Measurements from ENCODE around the gene MYH13.

Gene MYH13

GRCh38 chr17:10372906-10373305 lies at the start of gene MYH13:
TSS of gene MYH13 (minus strand) at chr17:10373006. CDS start at chr17:10364530, 8,476 bp downstream.
- no peak for DNase-seq (ENCODE audit: low spot score)

- DNase-seq (ENCODE audit: low spot score), result no peak
Measured at GRCh38 chr17:10421900-10422542, 49.2 kb upstream of the MYH13 start, which contains the start of gene MYH8. TSS of gene MYH8 (minus strand) at chr17:10421950. CDS start at chr17:10420227, 1,723 bp downstream.

- DNase-seq (ENCODE audit: low spot score), result no peak
Measured at GRCh38 chr17:10421211-10421610, 48.4 kb upstream of the MYH13 start.

GRCh38 chr17:10420811-10421210 lies 48.0 kb upstream of the MYH13 start:
- no peak for DNase-seq (ENCODE audit: low spot score)

GRCh38 chr17:10417431-10417830 lies 44.6 kb upstream of the MYH13 start:
- DNase-seq (ENCODE audit: low spot score), result no peak

GRCh38 chr17:10415161-10415560 lies 42.4 kb upstream of the MYH13 start:
- no peak for DNase-seq (ENCODE audit: low spot score)

GRCh38 chr17:10403589-10403988 lies 30.8 kb upstream of the MYH13 start:
- DNase-seq (ENCODE audit: low spot score), result no peak

GRCh38 chr17:10398352-10398751 lies 25.5 kb upstream of the MYH13 start:
- DNase-seq (ENCODE audit: low spot score), result no peak

GRCh38 chr17:10396524-10397163 lies 23.8 kb upstream of the MYH13 start:
- no peak for DNase-seq (ENCODE audit: low spot score)

- DNase-seq (ENCODE audit: low spot score), result no peak
Measured at GRCh38 chr17:10394201-10394887, 21.5 kb upstream of the MYH13 start.

GRCh38 chr17:10392880-10393279 lies 20.1 kb upstream of the MYH13 start:
- DNase-seq (ENCODE audit: low spot score), result no peak

- DNase-seq (ENCODE audit: low spot score), result no peak
Measured at GRCh38 chr17:10385871-10386270, 13.1 kb upstream of the MYH13 start.

GRCh38 chr17:10384175-10384574 lies 11.4 kb upstream of the MYH13 start:
- peak; percentile 12 for DNase-seq (ENCODE audit: low spot score)

- no peak for DNase-seq (ENCODE audit: low spot score)
Measured at GRCh38 chr17:10380631-10381408, 8.0 kb upstream of the MYH13 start.

- DNase-seq (ENCODE audit: low spot score), result no peak
Measured at GRCh38 chr17:10370016-10370608, 2.7 kb downstream of the MYH13 start.

GRCh38 chr17:10369239-10369638 lies 3.6 kb downstream of the MYH13 start:
- no peak for DNase-seq (ENCODE audit: low spot score)

GRCh38 chr17:10368561-10368960 lies 4.2 kb downstream of the MYH13 start:
- no peak for DNase-seq (ENCODE audit: low spot score)

GRCh38 chr17:10360578-10360977 lies 12.2 kb downstream of the MYH13 start:
- DNase-seq (ENCODE audit: low spot score), result no peak

- DNase-seq (ENCODE audit: low spot score), result no peak
Measured at GRCh38 chr17:10357768-10358167, 15.0 kb downstream of the MYH13 start.

- DNase-seq (ENCODE audit: low spot score), result no peak
Measured at GRCh38 chr17:10354651-10355050, 18.2 kb downstream of the MYH13 start.

- no peak for DNase-seq (ENCODE audit: low spot score)
Measured at GRCh38 chr17:10352893-10353292, 19.9 kb downstream of the MYH13 start.

- DNase-seq (ENCODE audit: low spot score), result no peak
Measured at GRCh38 chr17:10349403-10349802, 23.4 kb downstream of the MYH13 start.

Measured in GM03348 (cell line).